ENCODE data around the gene DDX3Y. TPM values are rescaled to one million over a fixed set of nuclear protein-coding genes. Genes with fewer than 3 reads are reported as not detected.
A peak's percentile ranks its signal among the peaks of the same experiment; 100 is the strongest.

The DDX3Y gene
- total RNA-seq, 1 donor from 2014 or later = 63.7 TPM

GRCh38 chrY:12905517-12905872 lies 827 bp downstream of the DDX3Y start:
- peak in 1 of 2 donors; percentile 92 for ATAC-seq
- no peaks in the 10 kb centered on the region for H3K9me3 ChIP-seq
- peak; percentile 72 for DNase-seq
- peak overlapping the region; percentile 96 for H3K27ac ChIP-seq
- peaks cover 17% of the 10 kb centered on the region for H3K4me1 ChIP-seq
- peaks cover 6% of the 10 kb centered on the region for H3K36me3 ChIP-seq
- peak overlapping the region; percentile 68 for H3K4me3 ChIP-seq
- H3K27me3 ChIP-seq (ENCODE audit: low read depth) = no peaks in the 10 kb centered on the region
- intact Hi-C loops (cut with DNase I) = no loop called here
- no peak for TF ChIP-seq CTCF (IDR thresholded peaks at IDR 0.05)

GRCh38 chrY:12905895-12906294 lies 1.2 kb downstream of the DDX3Y start:
- ATAC-seq (no peak), DNase-seq (no peak)
- peak overlapping the region; percentile 68 for H3K4me3 ChIP-seq
- no peaks in the 10 kb centered on the region for H3K9me3 ChIP-seq
- peaks cover 6% of the 10 kb centered on the region for H3K36me3 ChIP-seq
- intact Hi-C loops (cut with DNase I) = no loop called here
- H3K27ac ChIP-seq = peak overlapping the region; percentile 96
- peaks cover 17% of the 10 kb centered on the region for H3K4me1 ChIP-seq
- no peaks in the 10 kb centered on the region for H3K27me3 ChIP-seq (ENCODE audit: low read depth)
- TF ChIP-seq CTCF (IDR thresholded peaks at IDR 0.05) = no peak

GRCh38 chrY:12913541-12913940 lies 8.9 kb downstream of the DDX3Y start:
- peaks cover 82% of the 10 kb centered on the region for H3K36me3 ChIP-seq
- ATAC-seq = no peak
- no peak overlapping the region for H3K4me3 ChIP-seq
- H3K27ac ChIP-seq = no peak overlapping the region
- DNase-seq = no peak
- intact Hi-C loops (cut with DNase I) = no loop called here
- no peak for TF ChIP-seq CTCF (IDR thresholded peaks at IDR 0.05)
- no peaks in the 10 kb centered on the region for H3K9me3 ChIP-seq
- H3K27me3 ChIP-seq (ENCODE audit: low read depth) = no peaks in the 10 kb centered on the region
- peaks cover 7% of the 10 kb centered on the region for H3K4me1 ChIP-seq

- Histone ChIP-seq H3K4me1 (no peaks in the 10 kb centered on the region), H3K36me3 (no peaks in the 10 kb centered on the region), H3K9me3 (no peaks in the 10 kb centered on the region), H3K27ac (no peak overlapping the region), H3K27me3 (ENCODE audit: low read depth) (no peaks in the 10 kb centered on the region), H3K4me3 (no peak overlapping the region)
- intact Hi-C loops (cut with DNase I) = no loop called here
- DNase-seq = no peak
- ATAC-seq = no peak
- TF ChIP-seq CTCF (IDR thresholded peaks at IDR 0.05) = no peak
Observed at GRCh38 chrY:12928043-12928442, 23.4 kb downstream of the DDX3Y start.

- Histone ChIP-seq H3K4me3 (no peak overlapping the region), H3K27ac (no peak overlapping the region)
- no peak for ATAC-seq
Observed at GRCh38 chrY:12941725-12942687, 37.3 kb downstream of the DDX3Y start.

More at GRCh38 chrY:12941725-12942687, 37.3 kb downstream of the DDX3Y start:
- intact Hi-C loops (cut with DNase I) = no loop called here
- H3K9me3 ChIP-seq = no peaks in the 10 kb centered on the region
- no peak for TF ChIP-seq CTCF (IDR thresholded peaks at IDR 0.05)
- no peaks in the 10 kb centered on the region for H3K36me3 ChIP-seq
- no peaks in the 10 kb centered on the region for H3K4me1 ChIP-seq
- DNase-seq = no peak
- no peaks in the 10 kb centered on the region for H3K27me3 ChIP-seq (ENCODE audit: low read depth)

Other genes with a start within 250 kb of the DDX3Y start
- gene USP9Y, start 203.6 kb upstream of the DDX3Y start, total RNA-seq = 17.7 TPM

Data from lower lobe of right lung (tissue), 2 donors.